SHP77 (cell line): Measurements from ENCODE around the gene SELENOH.
"Not testable (repeated sequence)": the region's sequence is repeated elsewhere in the genome, so short reads cannot be mapped to it uniquely, and the experiment has no call there.

Experiments used
- DNase-seq, 2 experiments: peaks; one replicate each; lab custom pipeline; 2025; lab: John Stamatoyannopoulos, UW

SELENOH gene, protein sequence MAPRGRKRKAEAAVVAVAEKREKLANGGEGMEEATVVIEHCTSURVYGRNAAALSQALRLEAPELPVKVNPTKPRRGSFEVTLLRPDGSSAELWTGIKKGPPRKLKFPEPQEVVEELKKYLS

DNA sequence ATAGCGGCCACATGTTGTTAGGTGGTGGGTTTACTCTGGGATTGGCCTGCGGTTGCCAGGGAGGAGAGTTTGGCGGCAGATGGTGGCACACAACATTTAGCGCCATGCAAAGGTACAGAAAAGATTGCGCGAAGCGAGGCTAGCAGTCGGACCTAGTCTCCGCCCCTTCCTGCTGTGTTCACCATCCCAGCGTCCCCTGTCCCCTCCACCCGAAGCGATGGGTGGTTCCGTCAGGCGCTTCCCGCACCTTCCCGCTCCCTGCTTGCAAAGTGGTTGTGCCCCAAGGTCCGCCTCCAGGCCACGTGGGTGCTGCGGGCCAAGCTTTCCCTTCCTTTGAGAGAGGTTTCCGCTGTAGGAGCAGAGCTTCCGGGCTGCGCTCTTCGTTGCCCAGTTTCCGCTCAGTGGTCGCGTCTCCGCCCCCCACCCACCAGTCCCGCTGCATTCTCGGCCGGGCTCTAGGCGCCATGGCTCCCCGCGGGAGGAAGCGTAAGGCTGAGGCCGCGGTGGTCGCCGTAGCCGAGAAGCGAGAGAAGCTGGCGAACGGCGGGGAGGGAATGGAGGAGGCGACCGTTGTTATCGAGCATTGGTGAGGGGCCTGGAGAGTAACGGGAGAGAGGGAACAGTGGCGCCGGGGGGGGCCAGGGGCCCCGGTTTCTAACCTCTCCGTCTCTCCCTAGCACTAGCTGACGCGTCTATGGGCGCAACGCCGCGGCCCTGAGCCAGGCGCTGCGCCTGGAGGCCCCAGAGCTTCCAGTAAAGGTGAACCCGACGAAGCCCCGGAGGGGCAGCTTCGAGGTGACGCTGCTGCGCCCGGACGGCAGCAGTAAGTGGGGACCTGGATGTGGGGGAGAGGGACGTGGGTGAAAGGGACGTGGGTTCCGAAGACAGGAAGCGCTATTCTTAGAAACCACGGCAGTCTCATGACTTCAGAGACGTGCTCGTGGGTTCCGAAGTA lies at the start of gene SELENOH:
Gene SELENOH (plus strand): TSS at position 360 of the 955 bp plus-strand sequence. CDS start 105 bp downstream, at position 465.
- DNase-seq = peak; percentile 82 to 85

DNA sequence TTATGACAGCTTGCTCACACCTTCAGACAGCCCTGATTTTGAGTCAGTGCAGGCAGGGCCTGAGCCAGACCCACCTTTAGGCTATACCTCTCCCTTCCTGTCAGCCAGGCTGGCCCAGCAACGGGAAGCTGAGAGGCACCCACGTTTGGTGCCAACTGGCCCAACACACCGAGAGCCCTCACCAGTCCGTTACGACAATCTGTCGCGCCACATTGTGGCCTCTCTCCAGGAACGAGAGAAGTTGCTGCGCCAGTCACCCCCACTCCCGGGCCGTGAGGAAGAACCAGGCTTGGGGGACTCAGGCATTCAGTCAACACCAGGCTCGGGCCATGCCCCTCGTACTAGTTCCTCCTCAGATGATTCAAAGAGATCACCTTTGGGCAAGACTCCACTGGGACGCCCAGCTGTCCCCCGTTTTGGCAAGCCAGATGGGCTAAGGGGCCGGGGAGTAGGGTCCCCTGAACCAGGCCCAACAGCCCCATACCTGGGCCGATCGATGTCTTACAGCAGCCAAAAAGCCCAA lies 42.4 kb upstream of the SELENOH start:
- no peak for DNase-seq

DNA sequence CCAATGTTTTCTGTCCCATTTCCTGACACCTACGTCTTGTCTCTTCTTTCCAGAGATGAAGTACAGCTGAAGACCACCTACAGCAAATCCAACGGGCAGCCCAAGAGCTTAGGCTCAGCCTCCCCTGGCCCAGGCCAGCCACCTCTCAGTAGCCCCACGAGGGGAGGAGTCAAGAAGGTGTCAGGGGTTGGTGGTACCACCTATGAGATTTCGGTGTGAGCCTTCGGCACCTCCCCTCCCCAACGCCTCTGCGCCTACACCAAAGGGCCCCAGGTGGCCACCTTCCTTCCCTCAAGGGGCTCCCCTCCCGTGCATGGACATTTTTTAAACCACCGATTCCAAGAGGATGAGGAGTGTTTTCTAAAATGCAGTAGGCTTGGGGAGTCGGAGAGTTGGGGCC lies 41.5 kb upstream of the SELENOH start:
- no peak for DNase-seq

DNA sequence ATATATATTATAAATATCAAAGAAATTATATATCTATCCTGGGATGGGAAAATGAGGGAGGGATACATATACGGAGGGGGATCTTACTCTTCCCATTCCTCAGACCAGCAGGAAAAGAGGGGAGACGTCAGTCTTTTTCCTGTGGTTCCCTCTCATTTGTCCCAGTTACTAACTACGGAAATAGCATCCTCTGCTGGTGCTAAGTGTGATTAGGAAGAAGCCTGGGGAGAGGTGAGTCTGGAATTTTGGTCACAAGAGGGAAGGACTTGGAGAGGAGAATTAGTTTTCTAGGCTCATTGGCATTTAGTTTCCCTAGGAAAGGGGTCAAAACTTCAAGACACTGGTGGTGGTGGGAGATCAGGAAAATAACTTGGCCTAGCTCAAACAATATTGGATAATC lies 40.9 kb upstream of the SELENOH start:
- DNase-seq = no peak

DNA sequence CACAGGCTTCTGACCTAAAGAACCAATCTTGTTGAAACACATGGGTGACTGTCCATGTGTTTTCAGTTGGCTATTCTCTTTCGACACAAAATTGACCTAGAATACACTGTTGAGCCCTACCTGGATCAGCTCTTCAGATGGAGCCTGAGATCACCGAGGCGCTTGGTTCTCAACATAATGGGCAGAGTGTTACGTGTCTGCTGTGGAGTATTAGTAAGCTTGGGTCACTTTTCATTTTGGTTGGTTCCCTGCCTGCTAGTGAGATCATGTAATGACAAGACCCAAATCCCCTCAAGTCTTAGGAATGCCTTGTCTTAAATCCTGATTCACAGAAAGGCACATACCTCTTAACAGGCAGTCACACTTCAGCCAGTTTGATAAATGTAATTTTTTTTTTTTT lies 38.0 kb upstream of the SELENOH start:
- DNase-seq = no peak

DNA sequence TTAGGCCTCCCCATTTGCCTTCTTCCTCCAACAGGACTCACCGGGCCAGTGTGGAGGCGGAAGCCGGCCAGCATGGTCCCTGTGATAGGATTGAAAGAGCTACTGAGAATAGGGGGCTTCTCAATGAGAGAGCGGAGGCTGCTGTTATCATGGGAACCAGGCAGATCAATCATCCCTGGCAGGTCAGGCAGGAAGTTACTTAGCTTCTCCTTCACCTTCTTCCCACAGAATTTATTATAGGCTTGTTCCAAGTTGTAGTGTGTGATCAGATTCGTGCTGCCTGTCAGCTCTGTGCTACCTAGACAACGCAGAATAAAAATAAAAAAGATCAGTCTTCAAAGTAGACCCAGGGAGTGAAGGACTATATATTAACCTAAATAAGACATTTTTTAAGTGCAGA lies 36.4 kb upstream of the SELENOH start:
- no peak for DNase-seq

DNA sequence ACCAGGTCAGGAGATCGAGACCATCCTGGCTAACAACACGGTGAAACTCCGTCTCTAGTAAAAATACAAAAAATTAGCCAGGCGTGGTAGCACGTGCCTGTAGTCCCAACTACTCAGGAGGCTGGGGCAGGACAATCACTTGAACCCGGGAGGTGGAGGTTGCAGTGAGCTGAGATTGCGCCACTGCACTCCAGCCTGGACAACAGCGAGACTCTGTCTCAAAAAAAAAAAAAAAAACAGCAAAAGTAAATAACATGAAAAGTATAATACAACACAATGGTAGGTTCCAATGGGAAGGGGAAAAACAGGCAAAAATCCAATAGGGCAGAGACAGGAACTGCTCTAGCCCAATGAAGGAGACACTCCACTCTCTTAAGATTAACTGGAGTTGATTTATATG lies 35.9 kb upstream of the SELENOH start:
- DNase-seq = not testable (repeated sequence)

DNA sequence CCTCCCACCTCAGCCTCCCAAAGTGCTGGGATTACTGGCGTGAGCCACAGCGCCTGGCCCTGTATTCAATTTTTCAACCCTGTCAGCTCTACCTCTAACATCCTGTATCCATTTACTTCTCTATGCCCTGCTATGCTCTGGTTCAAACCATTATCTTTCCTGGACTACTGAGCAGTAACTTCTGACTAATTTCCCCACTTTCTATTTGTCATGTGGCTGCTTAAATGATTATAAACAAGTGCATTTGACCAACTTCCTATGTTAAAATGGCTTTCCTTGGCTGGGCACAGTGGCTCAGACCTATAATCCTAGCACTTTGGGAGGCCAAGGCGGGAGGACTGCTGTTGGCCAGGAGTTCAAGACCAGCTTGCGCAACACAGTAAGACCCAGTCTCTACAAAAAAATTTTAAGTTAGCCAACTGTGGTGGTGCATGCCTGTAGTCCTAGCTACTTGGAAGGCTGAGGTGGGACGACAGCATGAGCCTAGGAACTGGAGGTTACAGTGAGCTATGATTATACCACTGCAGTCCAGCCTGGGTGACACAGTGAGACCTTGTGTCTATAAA lies 31.4 kb upstream of the SELENOH start:
- no peak for DNase-seq

DNA sequence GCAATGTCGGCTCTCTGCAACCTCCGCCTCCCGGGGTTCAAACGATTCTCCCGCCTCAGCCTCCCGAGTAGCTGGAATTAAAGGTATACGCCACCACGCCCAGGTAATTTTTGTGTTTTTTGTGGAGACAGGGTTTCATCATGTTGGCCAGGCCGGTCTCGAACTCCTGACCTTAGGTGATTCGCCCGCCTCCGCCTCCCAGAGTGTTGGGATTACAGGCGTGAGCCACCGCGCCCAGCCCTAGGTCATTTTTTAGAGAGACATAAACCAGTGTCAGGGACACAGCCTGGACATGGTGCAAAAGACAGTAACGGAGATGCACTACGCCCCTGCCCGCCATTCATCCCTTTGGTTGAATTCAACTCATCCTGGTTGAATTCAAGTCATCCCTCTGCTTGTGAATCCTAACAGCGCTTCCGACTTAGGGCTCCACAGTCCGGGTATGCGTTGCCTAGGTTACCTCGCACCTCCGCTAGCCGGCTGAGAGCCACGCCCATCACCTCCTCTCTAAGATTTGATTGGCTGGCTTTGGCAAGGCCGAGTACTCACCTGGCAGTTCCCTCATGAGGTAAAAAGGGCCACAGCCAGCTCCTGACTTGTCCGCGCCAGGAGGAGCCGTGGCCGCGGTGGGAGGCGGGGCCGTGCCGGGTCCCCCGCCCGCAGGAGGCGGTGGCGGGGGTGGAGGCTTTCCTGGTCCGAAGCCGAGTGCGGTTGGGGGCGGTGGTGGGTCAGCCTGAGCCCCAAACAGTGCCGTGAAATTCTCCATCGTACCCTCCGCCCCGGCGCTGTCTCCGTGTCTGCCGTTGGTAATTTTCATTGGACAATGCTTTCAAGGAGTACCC lies 29.7 kb upstream of the SELENOH start, which contains the start of gene MED19:
Gene MED19 (minus strand): TSS at position 802 of the 842 bp plus-strand sequence. CDS start 36 bp downstream, at position 766.
- peak; percentile 41 to 59 for DNase-seq

DNA sequence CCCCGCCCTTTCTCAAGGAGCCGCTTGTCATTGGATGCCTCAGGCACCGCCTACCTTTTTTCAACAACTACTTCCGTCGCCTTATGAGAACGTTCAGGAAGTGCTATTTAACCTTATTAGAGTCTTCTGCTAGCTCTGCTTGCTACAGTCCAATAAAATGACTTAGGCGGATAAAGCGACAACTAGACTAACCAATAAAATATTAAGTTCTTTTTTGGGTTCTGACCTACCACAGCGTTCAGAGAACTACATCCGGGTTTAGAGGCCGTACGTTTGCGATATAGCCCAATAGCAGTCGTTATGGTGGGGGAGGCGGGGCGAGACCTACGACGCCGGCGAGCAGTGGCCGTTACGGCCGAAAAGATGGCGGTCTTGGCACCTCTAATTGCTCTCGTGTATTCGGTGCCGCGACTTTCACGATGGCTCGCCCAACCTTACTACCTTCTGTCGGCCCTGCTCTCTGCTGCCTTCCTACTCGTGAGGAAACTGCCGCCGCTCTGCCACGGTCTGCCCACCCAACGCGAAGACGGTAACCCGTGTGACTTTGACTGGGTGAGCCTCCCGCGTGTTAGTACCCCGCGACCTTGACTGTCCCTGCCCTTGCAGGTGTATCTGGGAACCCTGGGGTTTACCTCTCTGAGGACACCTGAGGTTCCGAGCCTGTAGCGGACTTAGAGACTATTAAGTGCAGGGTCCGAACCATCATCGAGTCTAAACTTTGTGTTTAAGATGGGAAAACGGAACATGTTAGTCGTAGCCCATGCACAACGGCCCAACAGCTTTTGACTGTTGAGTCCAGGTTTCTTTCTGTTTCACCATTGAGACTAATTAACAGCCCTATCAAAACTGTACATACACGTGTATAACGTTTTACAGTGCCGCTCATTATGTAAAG lies 28.8 kb upstream of the SELENOH start, which contains the start of gene TMX2:
Gene TMX2 (plus strand): TSS at position 338 of the 895 bp plus-strand sequence. CDS start 26 bp downstream, at position 364.
- peak; percentile 93 to 97 for DNase-seq

DNA sequence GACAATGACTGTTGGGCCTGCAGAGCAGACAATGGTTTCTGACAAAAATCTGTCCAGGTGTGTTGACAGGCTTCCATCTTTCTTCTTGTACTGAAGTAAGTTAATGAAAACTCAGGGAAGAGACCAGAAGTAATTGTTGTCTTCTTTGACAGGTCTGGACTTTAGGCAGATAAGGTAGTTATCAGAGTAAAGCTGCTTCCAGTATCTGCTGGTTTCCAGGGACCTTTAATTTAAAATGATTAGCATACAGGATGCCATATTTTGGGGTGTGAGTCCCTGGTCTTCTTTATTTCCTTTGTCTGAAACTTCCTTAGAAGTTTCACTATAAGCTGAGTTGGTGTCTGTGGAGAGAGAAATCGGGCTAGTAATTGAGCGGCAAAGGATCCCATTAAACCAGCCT lies 27.5 kb upstream of the SELENOH start:
- no peak for DNase-seq

DNA sequence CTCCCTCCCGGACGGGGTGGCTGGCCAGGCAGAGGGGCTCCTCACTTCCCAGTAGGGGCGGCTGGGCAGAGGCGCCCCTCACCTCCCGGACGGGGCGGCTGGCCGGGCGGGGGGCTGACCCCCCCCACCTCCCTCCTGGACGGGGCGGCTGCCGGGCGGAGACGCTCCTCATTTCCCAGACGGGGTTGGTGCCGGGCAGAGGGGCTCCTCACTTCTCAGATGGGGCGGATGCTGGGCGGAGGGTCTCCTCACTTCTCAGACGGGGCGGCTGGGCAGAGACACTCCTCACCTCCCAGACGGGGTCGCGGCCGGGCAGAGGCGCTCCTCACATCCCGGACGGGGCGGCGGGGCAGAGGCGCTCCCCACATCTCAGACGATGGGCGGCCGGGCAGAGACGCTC lies 24.6 kb upstream of the SELENOH start:
- DNase-seq = not testable (repeated sequence)

DNA sequence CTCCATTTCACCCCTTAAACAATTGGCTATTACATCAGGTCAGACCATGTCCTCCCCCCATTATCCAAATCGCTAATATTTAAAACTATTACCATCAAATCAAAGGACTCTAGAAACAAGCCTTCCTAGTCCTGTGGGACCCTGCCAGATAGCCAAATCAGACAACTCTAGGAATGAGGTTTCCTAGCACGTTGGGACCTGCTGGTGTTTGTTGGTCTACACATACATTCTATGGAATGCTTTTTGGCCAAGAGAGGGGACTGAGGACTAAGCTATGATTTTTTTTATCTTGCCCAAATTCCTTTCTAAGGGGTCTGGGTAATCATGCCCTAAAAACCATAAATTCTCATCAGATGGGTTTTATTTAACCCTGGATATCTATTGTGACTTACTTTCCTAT lies 14.1 kb upstream of the SELENOH start:
- DNase-seq = no peak

DNA sequence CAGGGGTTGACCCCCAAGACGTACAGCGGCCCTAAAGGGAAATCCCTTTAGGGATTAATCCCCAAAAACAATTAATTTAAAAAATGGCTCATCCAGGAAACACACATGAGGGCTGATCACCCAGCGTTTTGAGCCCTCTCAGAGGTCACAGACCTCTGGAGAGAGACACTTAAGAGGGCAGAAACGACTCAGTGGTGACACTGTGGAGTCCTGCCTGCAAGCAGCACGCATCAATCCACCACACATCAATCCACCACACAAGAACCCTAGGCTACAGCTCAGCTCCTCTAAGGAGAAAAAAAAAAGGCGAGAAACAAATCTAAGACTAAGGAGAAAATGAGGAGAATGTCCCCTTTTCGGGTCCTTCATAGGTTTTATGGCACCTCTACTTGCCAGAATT lies 12.5 kb upstream of the SELENOH start:
- DNase-seq = no peak

DNA sequence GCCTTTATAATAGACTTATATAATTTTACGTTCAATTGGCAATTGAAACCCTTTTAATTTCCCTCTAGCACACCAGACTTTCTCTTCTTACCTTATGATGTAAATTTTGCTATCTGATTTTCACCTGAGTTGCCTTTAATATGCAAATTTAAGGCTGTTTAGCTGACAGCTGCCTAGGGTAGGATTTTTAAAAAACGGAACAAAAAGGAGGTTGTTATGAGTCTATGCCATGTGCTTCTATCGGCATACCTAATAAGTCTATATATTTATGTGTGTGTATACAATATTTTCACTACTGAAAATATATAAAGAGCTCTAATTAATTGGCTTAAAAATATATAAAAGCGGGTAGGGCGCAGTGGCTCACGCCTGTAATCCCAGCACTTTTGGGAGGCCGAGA lies 11.8 kb upstream of the SELENOH start:
- no peak for DNase-seq

DNA sequence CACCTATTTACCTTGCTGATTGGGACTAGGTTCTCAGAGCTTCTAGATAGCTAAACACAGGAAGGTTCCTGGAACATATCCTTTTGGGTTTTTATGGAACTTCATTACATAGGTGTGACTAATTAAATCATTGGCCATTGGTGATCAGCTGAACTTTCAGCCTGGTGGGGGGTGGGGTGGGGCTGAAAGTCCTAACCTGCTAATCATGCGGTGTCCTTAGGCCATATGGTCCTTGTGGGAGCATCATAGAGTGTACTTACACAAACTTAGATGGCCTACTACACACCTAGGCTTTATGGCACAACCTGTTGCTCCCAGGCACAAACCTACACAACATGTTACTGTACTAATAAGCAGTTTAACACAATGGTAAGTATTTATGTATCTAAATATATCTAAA lies 8.6 kb upstream of the SELENOH start:
- DNase-seq = no peak

DNA sequence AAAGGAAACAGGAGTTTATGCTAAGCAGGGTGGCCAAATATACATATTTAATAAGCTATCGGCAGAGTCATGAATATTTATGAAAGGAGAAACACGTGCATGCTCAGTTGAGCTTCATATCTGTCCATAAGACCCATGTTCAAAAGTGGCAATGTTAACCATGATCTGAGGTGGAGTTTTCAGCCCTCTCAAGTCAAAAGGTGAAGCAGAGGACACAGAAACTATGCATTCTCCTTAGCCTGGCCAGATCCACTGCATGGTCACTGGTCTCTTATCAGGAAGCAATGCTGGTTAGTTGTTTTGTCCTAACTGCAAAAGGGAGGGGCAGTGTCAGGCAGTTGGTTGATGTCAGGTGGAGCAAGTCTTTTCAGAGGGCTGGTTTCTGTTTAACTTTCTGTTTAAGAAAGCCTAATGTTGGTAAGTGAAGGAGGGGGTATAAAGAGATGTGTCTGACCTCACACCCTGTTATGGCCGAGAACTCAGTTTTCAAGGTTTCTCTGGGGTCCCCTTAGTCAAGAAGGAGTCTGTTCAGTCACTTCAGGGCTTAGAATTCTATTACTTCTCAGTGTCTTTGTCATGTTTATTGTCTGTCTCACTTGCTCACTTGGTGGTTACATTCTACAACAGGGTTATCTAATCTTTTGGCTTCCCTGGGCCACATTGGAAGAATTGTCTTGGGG lies 5.5 kb upstream of the SELENOH start:
- no peak for DNase-seq

DNA sequence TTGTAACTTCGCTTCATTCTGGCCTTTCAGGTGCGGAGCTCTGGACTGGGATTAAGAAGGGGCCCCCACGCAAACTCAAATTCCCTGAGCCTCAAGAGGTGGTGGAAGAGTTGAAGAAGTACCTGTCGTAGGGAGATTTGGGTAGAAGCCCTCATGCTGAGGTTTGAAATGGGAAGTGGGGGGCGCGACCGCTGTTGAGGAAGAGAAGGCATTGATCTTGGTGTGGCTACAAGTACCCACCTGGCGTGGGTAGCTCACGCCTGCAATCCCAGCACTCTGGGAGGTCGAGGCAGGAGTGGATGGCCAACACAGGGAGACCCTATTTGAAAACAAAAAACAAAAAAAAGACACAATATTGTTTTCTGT lies 779 bp downstream of the SELENOH start:
- no peak for DNase-seq

DNA sequence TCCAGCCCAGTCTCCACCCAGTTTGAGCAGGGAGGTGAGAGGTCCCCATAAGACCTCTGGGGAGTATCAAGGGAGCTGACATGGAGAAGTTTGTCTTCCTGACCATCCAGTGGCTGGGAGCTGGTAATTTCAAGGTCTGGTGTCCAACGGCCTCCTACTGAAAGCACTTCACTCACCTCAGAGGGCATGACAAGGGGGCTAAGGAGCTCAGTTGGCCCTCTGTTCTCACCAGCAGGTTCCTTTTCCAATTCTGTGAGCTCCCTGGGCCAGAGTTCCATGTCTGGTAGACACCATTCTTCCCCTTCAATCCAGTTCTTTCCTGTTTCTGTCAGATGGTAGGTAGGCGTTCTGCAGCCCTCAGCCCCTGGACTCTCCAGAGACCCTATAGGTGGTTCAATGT lies 3.1 kb downstream of the SELENOH start:
- DNase-seq = no peak

DNA sequence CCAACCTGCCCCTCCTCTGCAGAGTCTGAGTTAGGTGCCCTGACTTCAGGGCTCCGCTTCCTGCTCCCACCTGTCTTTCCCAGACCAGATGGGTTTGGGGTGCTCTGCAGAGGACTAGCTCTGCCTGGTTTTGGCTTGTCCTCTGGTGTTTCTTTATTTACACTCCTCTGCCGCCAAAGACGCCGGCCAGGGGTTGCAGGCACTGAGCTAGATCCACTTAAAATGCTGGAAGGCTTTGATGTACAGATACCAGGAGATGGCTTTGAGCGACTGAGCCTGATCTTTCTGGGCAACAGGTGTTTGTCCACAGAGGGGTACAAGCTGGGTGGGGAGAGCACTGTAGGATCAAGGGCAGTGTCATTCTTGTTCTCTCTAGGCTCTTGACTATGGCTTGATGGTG lies 3.9 kb downstream of the SELENOH start:
- DNase-seq = no peak
